ENCODE results near the gene MRM1. TPM values are rescaled to one million over a fixed set of nuclear protein-coding genes. Genes with fewer than 3 reads are reported as not detected.

MRM1 gene
- total and polyA plus RNA-seq, 9 of the 15 experiments (the other 6 are each of a cell fraction or from before 2014, with no cell fraction given): 0.61 to 28.4 (median 21.5) TPM

- TF ChIP-seq, protein P1, sequence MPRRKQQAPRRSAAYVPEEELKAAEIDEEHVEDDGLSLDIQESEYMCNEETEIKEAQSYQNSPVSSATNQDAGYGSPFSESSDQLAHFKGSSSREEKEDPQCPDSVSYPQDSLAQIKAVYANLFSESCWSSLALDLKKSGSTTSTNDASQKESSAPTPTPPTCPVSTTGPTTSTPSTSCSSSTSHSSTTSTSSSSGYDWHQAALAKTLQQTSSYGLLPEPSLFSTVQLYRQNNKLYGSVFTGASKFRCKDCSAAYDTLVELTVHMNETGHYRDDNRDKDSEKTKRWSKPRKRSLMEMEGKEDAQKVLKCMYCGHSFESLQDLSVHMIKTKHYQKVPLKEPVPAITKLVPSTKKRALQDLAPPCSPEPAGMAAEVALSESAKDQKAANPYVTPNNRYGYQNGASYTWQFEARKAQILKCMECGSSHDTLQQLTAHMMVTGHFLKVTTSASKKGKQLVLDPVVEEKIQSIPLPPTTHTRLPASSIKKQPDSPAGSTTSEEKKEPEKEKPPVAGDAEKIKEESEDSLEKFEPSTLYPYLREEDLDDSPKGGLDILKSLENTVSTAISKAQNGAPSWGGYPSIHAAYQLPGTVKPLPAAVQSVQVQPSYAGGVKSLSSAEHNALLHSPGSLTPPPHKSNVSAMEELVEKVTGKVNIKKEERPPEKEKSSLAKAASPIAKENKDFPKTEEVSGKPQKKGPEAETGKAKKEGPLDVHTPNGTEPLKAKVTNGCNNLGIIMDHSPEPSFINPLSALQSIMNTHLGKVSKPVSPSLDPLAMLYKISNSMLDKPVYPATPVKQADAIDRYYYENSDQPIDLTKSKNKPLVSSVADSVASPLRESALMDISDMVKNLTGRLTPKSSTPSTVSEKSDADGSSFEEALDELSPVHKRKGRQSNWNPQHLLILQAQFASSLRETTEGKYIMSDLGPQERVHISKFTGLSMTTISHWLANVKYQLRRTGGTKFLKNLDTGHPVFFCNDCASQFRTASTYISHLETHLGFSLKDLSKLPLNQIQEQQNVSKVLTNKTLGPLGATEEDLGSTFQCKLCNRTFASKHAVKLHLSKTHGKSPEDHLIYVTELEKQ (CRISPR knock-in tag; IDR thresholded peaks at IDR 0.05): no peak
- TF ChIP-seq IRF2 (CRISPR knock-in tag; IDR thresholded peaks at IDR 0.05) (no peak), CBX2 (IDR thresholded peaks at IDR 0.05; ENCODE audit: insufficient read depth, low read length, poor library complexity, severe bottlenecking) (no peak), POLR2AphosphoS5 (IDR thresholded peaks at IDR 0.05; ENCODE audit: control insufficient read depth, insufficient read depth, low read depth, low read length) (no peak), SNRNP70 (optimal IDR thresholded peaks at IDR 0.05; ENCODE audit: low read depth, low read length) (no peak), ILK (tag; IDR thresholded peaks at IDR 0.05; ENCODE audit: borderline replicate concordance, low read depth) (no peak), ETV1 (tag; conservative IDR thresholded peaks at IDR 0.05; ENCODE audit: low read depth) (no peak), SIX5 (IDR thresholded peaks at IDR 0.05; ENCODE audit: borderline replicate concordance in 1 of 2, insufficient read depth in 1 of 2, low read depth in 1 of 2, low read length in 2 of 2) (no peak), ZKSCAN3 (CRISPR knock-in tag; IDR thresholded peaks at IDR 0.05) (no peak), MXD1 (CRISPR knock-in tag; IDR thresholded peaks at IDR 0.05; ENCODE audit: borderline replicate concordance, poor library complexity, severe bottlenecking) (no peak), POLR2A (conservative IDR thresholded peaks at IDR 0.05) (no peak), ZNF778 (CRISPR knock-in tag; IDR thresholded peaks at IDR 0.05) (no peak), ZNF212 (CRISPR knock-in tag; IDR thresholded peaks at IDR 0.05) (no peak)
- TF ChIP-seq, protein P2, sequence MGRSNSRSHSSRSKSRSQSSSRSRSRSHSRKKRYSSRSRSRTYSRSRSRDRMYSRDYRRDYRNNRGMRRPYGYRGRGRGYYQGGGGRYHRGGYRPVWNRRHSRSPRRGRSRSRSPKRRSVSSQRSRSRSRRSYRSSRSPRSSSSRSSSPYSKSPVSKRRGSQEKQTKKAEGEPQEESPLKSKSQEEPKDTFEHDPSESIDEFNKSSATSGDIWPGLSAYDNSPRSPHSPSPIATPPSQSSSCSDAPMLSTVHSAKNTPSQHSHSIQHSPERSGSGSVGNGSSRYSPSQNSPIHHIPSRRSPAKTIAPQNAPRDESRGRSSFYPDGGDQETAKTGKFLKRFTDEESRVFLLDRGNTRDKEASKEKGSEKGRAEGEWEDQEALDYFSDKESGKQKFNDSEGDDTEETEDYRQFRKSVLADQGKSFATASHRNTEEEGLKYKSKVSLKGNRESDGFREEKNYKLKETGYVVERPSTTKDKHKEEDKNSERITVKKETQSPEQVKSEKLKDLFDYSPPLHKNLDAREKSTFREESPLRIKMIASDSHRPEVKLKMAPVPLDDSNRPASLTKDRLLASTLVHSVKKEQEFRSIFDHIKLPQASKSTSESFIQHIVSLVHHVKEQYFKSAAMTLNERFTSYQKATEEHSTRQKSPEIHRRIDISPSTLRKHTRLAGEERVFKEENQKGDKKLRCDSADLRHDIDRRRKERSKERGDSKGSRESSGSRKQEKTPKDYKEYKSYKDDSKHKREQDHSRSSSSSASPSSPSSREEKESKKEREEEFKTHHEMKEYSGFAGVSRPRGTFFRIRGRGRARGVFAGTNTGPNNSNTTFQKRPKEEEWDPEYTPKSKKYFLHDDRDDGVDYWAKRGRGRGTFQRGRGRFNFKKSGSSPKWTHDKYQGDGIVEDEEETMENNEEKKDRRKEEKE (IDR thresholded peaks at IDR 0.05; ENCODE audit: borderline replicate concordance in 1 of 2, control insufficient read depth in 1 of 2, low read depth in 2 of 2, low read length in 1 of 2): no peak
- TF ChIP-seq, protein P3, sequence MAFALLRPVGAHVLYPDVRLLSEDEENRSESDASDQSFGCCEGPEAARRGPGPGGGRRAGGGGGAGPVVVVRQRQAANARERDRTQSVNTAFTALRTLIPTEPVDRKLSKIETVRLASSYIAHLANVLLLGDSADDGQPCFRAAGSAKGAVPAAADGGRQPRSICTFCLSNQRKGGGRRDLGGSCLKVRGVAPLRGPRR (CRISPR knock-in tag; IDR thresholded peaks at IDR 0.05): no peak
- TF ChIP-seq, protein P4, sequence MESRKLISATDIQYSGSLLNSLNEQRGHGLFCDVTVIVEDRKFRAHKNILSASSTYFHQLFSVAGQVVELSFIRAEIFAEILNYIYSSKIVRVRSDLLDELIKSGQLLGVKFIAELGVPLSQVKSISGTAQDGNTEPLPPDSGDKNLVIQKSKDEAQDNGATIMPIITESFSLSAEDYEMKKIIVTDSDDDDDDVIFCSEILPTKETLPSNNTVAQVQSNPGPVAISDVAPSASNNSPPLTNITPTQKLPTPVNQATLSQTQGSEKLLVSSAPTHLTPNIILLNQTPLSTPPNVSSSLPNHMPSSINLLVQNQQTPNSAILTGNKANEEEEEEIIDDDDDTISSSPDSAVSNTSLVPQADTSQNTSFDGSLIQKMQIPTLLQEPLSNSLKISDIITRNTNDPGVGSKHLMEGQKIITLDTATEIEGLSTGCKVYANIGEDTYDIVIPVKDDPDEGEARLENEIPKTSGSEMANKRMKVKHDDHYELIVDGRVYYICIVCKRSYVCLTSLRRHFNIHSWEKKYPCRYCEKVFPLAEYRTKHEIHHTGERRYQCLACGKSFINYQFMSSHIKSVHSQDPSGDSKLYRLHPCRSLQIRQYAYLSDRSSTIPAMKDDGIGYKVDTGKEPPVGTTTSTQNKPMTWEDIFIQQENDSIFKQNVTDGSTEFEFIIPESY (CRISPR knock-in tag; IDR thresholded peaks at IDR 0.05): no peak
These were observed 10.1 kb downstream of the MRM1 start (continued) for GRCh38 chr17:36611345-36612072.
